Duodenal mucosa (tissue), 2 donors: ENCODE results near the gene TUBG2.

ENCODE experiments used
- H3K27ac ChIP-seq: one replicate; pipeline ENCODE4 v1.7.0; 2013; ENCODE audit warnings: low read depth, low read length
- H3K27me3 ChIP-seq, 2 donors: one replicate each; pipeline ENCODE4 v1.7.0; 2013; ENCODE audit warnings: low read length in 2 of 2, control low read depth in 1 of 2; ENCODE audit not compliant: insufficient read depth in 2 of 2, control insufficient read depth in 1 of 2
- H3K36me3 ChIP-seq, 2 donors: one replicate each; pipeline ENCODE4 v1.7.0; 2013; ENCODE audit warnings: low read length in 2 of 2, control low read depth in 1 of 2; ENCODE audit not compliant: insufficient read depth in 2 of 2, control insufficient read depth in 1 of 2
- H3K4me1 ChIP-seq, 2 donors: one replicate each; pipeline ENCODE4 v1.7.0; 2013; ENCODE audit warnings: low read length in 2 of 2, control low read depth in 1 of 2; ENCODE audit not compliant: insufficient read depth in 2 of 2, control insufficient read depth in 1 of 2
- H3K4me3 ChIP-seq, 2 donors: one replicate each; pipeline ENCODE4 v1.7.0; 2013; ENCODE audit warnings: low read length in 2 of 2, low read depth in 1 of 2
- H3K9ac ChIP-seq, 2 donors: one replicate each; pipeline ENCODE4 v1.7.0; 2013; ENCODE audit warnings: low read length in 2 of 2, low read depth in 1 of 2
- H3K9me3 ChIP-seq, 2 donors: one replicate each; pipeline ENCODE4 v1.7.0; 2013; ENCODE audit warnings: low read length in 2 of 2, control low read depth in 1 of 2; ENCODE audit not compliant: control insufficient read depth in 1 of 2

The TUBG2 gene

GRCh38 chr17:42669977-42670788 is 11.1 kb downstream of the TUBG2 start:
- no peaks in the 10 kb centered on the region for H3K9me3 ChIP-seq
- H3K9ac ChIP-seq = no peak overlapping the region
- H3K4me1 ChIP-seq = peaks cover 21 to 31% of the 10 kb centered on the region in 2 donors
- peaks cover 17 to 35% of the 10 kb centered on the region in 2 donors for H3K36me3 ChIP-seq
- H3K27me3 ChIP-seq = no peaks in the 10 kb centered on the region
- H3K27ac ChIP-seq = no peak overlapping the region
- peak overlapping the region; percentile 29 to 50 for H3K4me3 ChIP-seq

- Histone ChIP-seq H3K36me3 (peaks cover 17 to 31% of the 10 kb centered on the region in 2 donors), H3K27me3 (no peaks in the 10 kb centered on the region), H3K4me3 (no peak overlapping the region), H3K9me3 (no peaks in the 10 kb centered on the region), H3K9ac (no peak overlapping the region), H3K4me1 (peaks cover 29 to 38% of the 10 kb centered on the region in 2 donors), H3K27ac (no peak overlapping the region)
Measured at GRCh38 chr17:42670789-42671657, 11.9 kb downstream of the TUBG2 start.

DNA sequence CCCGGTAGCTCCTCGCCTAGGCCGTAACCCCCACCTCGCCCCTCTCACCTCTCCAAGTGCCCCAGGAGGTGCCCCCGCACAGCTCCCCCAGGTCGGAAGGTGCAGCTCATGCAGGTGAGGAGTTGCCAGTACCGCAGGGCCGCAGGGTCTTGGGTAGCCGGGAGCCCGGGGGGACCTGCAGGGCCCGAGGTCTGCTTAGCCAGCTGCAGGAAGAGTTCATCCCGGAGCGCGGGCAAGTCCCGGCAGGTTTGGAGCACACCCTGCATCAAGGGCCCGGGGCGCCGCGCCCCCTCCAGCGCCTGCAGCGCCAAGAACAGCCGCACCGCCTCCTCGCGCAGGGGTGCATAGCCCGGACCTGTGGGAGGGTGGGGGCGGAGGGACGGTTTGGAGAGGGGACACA is 13.0 kb downstream of the TUBG2 start:
- H3K4me1 ChIP-seq = peaks cover 30 to 43% of the 10 kb centered on the region in 2 donors
- peaks cover 12 to 25% of the 10 kb centered on the region in 2 donors for H3K36me3 ChIP-seq
- no peaks in the 10 kb centered on the region for H3K9me3 ChIP-seq
- no peaks in the 10 kb centered on the region for H3K27me3 ChIP-seq
- no peak overlapping the region for H3K4me3 ChIP-seq
- no peak overlapping the region for H3K27ac ChIP-seq
- H3K9ac ChIP-seq = no peak overlapping the region

GRCh38 chr17:42673266-42673884 is 14.3 kb downstream of the TUBG2 start:
- H3K27me3 ChIP-seq = no peaks in the 10 kb centered on the region
- H3K9ac ChIP-seq = no peak overlapping the region
- H3K36me3 ChIP-seq = peaks cover 5 to 21% of the 10 kb centered on the region in 2 donors
- H3K4me1 ChIP-seq = peaks cover 28 to 39% of the 10 kb centered on the region in 2 donors
- no peak overlapping the region for H3K4me3 ChIP-seq
- no peaks in the 10 kb centered on the region for H3K9me3 ChIP-seq
- no peak overlapping the region for H3K27ac ChIP-seq

- H3K4me3 ChIP-seq = peak overlapping the region; percentile 57 to 80
- H3K4me1 ChIP-seq = peaks cover 35 to 46% of the 10 kb centered on the region in 2 donors
- H3K9ac ChIP-seq = peak overlapping the region; percentile 10 to 32
- H3K9me3 ChIP-seq = no peaks in the 10 kb centered on the region
- peaks cover 3 to 21% of the 10 kb centered on the region in 2 donors for H3K36me3 ChIP-seq
- no peaks in the 10 kb centered on the region for H3K27me3 ChIP-seq
- peak overlapping the region; percentile 20 for H3K27ac ChIP-seq
Measured at GRCh38 chr17:42673885-42674754, 15.0 kb downstream of the TUBG2 start.

- no peak overlapping the region for H3K27ac ChIP-seq
- H3K27me3 ChIP-seq = no peaks in the 10 kb centered on the region
- H3K4me3 ChIP-seq = peak overlapping the region; percentile 80
- H3K9ac ChIP-seq = peak overlapping the region; percentile 32 to 91
- no peaks in the 10 kb centered on the region for H3K9me3 ChIP-seq
- H3K36me3 ChIP-seq = peaks cover 0 to 21% of the 10 kb centered on the region in 2 donors
- peaks cover 39 to 53% of the 10 kb centered on the region in 2 donors for H3K4me1 ChIP-seq
Measured at GRCh38 chr17:42674755-42675347, 15.8 kb downstream of the TUBG2 start.

- H3K27ac ChIP-seq = peak overlapping the region; percentile 50
- H3K9ac ChIP-seq = peak overlapping the region; percentile 78 to 91
- H3K27me3 ChIP-seq = no peaks in the 10 kb centered on the region
- peaks cover 0 to 19% of the 10 kb centered on the region in 2 donors for H3K36me3 ChIP-seq
- H3K9me3 ChIP-seq = no peaks in the 10 kb centered on the region
- H3K4me3 ChIP-seq = peak overlapping the region; percentile 80
- H3K4me1 ChIP-seq = peaks cover 45 to 56% of the 10 kb centered on the region in 2 donors
Measured at GRCh38 chr17:42675348-42675964, 16.4 kb downstream of the TUBG2 start.

DNA sequence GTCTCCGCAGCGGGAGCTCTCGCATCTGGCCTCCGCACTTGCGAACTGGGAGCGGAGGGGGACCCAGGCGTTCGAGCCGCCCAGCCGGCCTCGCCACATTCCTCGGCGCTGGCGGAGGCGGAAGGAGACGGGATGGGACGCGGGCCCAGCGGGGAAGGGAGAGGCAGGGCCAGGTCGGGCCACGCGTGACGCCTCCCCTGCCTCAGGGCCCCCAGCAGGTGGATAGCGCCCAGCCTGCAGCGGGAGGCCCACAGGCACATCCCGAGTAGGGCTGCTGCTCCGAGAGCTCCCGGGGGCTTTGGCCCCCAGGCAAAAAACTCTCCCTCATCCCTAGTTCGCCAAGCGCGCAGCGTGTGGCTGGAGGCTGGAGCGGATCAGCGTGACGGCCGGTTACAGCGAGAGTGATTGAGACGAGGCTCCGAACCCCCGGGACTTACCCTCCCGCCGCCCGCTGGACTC is 16.9 kb downstream of the TUBG2 start:
- H3K4me1 ChIP-seq = peaks cover 48 to 59% of the 10 kb centered on the region in 2 donors
- H3K36me3 ChIP-seq = peaks cover 0 to 15% of the 10 kb centered on the region in 2 donors
- no peaks in the 10 kb centered on the region for H3K9me3 ChIP-seq
- H3K4me3 ChIP-seq = peak overlapping the region; percentile 80
- H3K9ac ChIP-seq = peak overlapping the region; percentile 78 to 91
- H3K27ac ChIP-seq = peak overlapping the region; percentile 50
- H3K27me3 ChIP-seq = no peaks in the 10 kb centered on the region
